SW480 (cell line): Measurements from ENCODE around the gene RET.
"Not testable (repeated sequence)": the region's sequence is repeated elsewhere in the genome, so short reads cannot be mapped to it uniquely, and the experiment has no call there.

Experiments used
- DNase-seq: peaks from one replicate; pipeline ENCODE4 v3.0.0-alpha.2; 2016; ENCODE audit warnings: low spot score

RET gene

GRCh38 chr10:43078175-43078985 lies 1.5 kb downstream of the RET start:
- DNase-seq: no peak

GRCh38 chr10:43078986-43079273 lies 2.1 kb downstream of the RET start:
- no peak for DNase-seq

- no peak for DNase-seq
Measured at GRCh38 chr10:43079856-43080255, 3.0 kb downstream of the RET start.

GRCh38 chr10:43082087-43082486 lies 5.2 kb downstream of the RET start:
- DNase-seq: no peak

- no peak for DNase-seq
Measured at GRCh38 chr10:43082746-43083145, 5.9 kb downstream of the RET start.

GRCh38 chr10:43083764-43084163 lies 6.9 kb downstream of the RET start:
- DNase-seq: no peak

GRCh38 chr10:43084812-43085211 lies 7.9 kb downstream of the RET start:
- DNase-seq: no peak

- no peak for DNase-seq
Measured at GRCh38 chr10:43086321-43086942, 9.6 kb downstream of the RET start.

GRCh38 chr10:43089519-43089918 lies 12.7 kb downstream of the RET start:
- no peak for DNase-seq

GRCh38 chr10:43090188-43090587 lies 13.3 kb downstream of the RET start:
- DNase-seq: no peak

- no peak for DNase-seq
Measured at GRCh38 chr10:43090664-43091063, 13.8 kb downstream of the RET start.

GRCh38 chr10:43091846-43092245 lies 15.0 kb downstream of the RET start:
- DNase-seq: no peak

GRCh38 chr10:43093423-43094076 lies 16.7 kb downstream of the RET start:
- DNase-seq: no peak

GRCh38 chr10:43094085-43094484 lies 17.2 kb downstream of the RET start:
- DNase-seq: no peak

GRCh38 chr10:43099339-43099738 lies 22.5 kb downstream of the RET start:
- DNase-seq: not testable (repeated sequence)

- DNase-seq: no peak
Measured at GRCh38 chr10:43099928-43100327, 23.1 kb downstream of the RET start.

- no peak for DNase-seq
Measured at GRCh38 chr10:43100366-43100765, 23.5 kb downstream of the RET start.

- DNase-seq: no peak
Measured at GRCh38 chr10:43102063-43102828, 25.4 kb downstream of the RET start.

GRCh38 chr10:43105102-43105955 lies 28.5 kb downstream of the RET start:
- DNase-seq: peak; percentile 55

- no peak for DNase-seq
Measured at GRCh38 chr10:43105956-43106229, 29.0 kb downstream of the RET start.

GRCh38 chr10:43106256-43107091 lies 29.6 kb downstream of the RET start:
- no peak for DNase-seq
